NCI-H2107 (cell line): ENCODE results near the gene ATG101.

Experiments used
- DNase-seq: peaks from one replicate; lab custom pipeline; 2025; lab: John Stamatoyannopoulos, UW

Gene ATG101

GRCh38 chr12:52042706-52043385 lies 26.9 kb upstream of the ATG101 start:
- DNase-seq: no peak

DNA sequence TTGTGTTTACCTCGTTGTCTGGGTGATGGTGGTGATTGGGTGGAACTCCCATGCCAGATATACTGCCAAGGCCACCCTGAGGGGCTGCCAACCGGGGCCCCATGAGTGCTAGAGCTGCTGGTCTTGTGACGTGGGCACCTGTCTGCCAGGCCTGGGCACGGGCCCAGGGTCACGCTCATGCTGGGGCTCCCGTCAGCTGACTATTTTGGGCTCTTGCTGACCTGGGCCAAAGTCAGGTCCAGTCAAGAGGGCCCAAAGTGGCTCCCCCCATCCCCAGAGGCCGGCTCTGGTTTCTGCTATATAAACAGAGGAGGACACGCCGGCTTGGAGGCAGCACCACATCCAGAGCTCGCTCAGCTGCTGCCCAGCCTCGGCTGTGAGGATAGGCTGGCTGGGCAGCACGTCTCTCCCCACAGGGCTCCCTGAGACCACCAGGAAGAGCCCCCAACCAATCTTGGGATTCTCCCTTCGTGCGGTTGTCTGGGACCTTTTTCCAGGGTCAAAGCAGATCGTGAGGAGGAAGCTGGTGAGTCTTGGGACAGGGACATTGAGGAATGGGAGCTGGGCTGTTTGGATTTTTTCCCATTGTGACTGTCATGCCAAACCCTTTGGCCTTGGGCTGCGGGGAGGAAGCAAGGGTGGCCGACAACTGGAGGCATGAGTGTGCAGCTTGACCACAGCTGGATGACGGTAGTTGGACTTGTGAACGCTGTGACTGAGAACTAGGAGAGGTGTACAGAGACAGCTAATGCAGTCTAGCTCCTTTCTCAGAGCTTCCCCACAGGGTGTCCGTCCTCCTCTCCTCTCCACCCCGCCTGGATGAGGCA lies 26.2 kb upstream of the ATG101 start:
- DNase-seq: no peak

DNA sequence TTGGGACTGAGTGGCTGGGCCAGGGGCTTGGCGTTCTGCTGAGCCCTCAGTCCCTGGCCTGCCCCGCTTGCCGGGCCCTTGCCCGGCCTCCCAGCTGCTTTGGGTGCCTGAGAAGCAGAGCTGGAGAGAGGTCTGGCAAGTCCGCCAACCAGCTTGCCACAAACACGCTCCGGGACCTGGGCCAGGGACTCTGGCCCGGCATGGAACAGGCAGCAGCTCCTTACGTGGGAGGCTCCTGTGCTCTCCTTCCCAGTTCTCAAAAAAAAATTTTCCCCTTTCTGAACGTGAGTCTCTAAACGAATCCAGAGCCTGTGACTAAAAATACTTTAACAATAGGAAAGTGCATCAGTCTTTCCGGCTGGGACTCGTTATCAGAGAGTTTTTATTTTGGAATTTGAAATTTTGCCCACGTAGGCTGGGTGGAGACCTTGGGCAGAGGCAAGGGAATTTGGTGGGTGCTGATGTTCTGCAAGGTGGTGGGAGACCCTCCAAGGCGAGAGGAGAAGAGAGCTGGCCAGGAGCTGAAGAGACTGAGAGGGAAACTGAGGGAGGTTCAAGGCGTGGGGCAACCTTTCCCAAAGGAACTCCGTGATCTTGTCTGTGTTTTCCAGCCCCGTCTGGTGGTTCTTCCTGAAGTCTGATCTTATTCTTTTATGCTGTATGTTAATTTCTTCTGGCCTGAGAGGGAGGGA lies 25.3 kb upstream of the ATG101 start:
- DNase-seq: no peak

- DNase-seq: no peak
Observed at GRCh38 chr12:52045794-52046199, 24.0 kb upstream of the ATG101 start.

DNA sequence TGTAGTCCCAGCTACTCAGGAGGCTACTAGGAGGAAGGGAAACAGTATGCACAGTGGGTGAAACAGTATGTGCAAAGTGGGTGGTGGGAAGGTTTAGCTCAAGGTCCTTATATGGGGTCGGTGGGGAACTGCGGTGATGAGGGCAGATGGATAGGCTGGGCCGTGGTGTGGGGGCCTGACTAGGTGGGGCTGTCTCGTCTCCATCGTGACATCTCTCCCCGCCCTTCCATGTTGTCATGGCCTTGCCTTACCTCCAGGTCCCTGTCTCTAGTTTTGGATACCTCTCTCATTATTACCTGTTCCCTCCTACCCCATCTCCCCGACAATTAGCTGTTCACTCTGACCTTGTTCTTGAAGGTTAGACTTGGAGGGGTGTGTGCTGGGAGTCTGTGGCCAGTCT lies 22.9 kb upstream of the ATG101 start:
- no peak for DNase-seq

GRCh38 chr12:52049286-52049685 lies 20.5 kb upstream of the ATG101 start:
- DNase-seq: no peak

DNA sequence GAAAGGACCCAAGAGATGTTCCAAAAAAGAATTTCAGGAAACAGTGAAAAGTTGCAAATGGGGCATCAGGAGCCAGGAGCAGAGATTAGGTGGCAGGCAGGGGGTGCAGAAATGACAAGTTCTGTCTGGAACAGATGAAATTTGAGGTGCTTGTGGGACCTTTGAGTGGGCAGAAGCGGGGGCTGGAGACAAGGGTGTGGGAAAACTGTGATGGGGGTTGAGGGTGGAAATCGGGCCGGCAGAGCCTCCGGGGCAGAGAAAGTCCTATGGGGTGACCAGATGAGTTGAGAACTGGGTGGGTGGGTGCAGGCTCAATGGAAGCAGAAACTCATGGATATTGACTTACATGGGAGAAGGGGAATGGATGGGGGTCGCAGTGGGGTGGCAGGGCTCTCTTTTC lies 20.1 kb upstream of the ATG101 start:
- no peak for DNase-seq

- no peak for DNase-seq
Observed at GRCh38 chr12:52050116-52050757, 19.5 kb upstream of the ATG101 start.

DNA sequence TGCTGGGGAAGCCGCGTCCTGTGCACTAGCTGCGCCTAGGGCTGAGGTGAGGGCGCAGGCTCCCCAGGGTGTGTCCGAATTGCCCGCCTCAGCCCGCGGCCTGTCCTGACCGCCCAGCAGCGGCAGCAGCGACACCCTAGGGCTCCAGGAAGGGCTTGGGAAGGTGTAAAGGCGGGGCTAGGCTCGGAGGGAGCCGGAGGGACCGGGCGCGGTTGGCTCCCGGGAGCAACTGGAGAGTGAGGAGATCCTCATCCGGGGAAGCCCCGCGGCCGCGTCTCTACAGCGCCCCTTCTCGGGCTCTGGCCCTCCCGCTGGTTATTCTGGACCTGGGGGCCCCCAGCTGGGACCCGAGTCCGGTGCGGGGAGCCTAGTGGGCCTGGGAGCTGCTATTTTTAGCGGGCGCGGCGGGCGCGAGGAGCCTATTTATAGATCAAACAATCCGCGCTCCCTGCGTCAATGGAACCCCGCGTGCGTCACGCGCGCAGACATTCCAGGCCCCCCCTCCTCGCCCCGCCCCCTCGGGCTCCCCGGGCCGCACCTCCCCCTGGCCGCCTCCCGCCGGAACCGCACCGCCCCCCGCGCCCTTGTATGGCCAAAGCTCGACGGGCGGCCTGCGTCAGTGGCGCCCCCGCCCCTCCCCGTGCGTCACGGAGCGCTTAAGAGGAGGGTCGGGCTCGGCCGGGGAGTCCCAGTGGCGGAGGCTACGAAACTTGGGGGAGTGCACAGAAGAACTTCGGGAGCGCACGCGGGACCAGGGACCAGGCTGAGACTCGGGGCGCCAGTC lies 18.8 kb upstream of the ATG101 start, which contains the start of gene NR4A1:
Gene NR4A1 (plus strand): TSS at position 685 of the 784 bp plus-strand sequence. CDS start 2,887 bp downstream, outside the sequence.
- peak; percentile 87 for DNase-seq

GRCh38 chr12:52052468-52053186 lies 17.2 kb upstream of the ATG101 start:
- DNase-seq: no peak

GRCh38 chr12:52053536-52054209 lies 16.1 kb upstream of the ATG101 start:
- DNase-seq: no peak

DNA sequence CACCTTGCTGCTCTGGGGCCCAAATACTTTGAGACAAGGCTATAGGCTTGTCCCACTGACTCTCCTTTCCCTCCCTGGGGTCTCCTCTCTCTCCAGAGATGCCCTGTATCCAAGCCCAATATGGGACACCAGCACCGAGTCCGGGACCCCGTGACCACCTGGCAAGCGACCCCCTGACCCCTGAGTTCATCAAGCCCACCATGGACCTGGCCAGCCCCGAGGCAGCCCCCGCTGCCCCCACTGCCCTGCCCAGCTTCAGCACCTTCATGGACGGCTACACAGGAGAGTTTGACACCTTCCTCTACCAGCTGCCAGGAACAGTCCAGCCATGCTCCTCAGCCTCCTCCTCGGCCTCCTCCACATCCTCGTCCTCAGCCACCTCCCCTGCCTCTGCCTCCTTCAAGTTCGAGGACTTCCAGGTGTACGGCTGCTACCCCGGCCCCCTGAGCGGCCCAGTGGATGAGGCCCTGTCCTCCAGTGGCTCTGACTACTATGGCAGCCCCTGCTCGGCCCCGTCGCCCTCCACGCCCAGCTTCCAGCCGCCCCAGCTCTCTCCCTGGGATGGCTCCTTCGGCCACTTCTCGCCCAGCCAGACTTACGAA lies 15.4 kb upstream of the ATG101 start:
- DNase-seq: no peak

GRCh38 chr12:52054833-52055730 lies 14.7 kb upstream of the ATG101 start:
- no peak for DNase-seq

DNA sequence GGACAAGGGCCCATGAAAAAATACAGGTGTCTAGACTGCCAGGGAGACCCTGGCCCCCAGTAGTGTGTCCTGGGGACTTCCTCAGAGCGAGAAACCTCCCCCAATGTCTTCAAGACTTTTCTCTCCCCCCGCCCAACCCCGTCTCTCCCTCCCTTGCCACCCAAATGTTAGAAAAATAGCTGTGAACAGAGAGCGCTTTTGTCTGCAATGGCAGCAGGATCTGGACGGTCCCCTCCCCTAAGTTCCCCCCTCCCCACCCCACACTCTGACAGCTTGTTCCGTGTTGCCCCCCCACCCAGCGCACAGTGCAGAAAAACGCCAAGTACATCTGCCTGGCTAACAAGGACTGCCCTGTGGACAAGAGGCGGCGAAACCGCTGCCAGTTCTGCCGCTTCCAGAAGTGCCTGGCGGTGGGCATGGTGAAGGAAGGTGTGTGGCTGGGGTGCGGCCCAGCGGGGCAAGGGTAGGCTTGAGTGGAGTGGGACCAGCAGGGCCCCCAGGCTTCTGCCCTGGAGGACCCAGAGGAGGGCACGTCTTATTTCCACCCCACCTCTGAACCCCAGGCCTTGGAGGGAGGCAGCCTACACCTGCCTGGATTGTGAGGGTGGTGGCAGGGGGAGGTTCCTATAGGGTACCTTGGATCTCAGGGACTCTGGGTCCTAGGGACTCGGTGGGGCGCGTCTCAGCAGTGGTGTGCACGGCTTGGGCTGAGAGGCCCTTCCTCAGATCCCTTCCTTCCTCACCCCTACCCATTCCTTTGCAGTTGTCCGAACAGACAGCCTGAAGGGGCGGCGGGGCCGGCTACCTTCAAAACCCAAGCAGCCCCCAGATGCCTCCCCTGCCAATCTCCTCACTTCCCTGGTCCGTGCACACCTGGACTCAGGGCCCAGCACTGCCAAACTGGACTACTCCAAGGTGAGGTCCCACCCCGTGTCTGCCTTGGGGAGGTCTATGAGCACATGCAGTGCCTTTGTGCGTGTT lies 13.8 kb upstream of the ATG101 start:
- DNase-seq: no peak

- no peak for DNase-seq
Observed at GRCh38 chr12:52056801-52057637, 12.8 kb upstream of the ATG101 start.
